Measurements from ENCODE around the gene PFAS.

- no peak for TF ChIP-seq GATA3 (IDR thresholded peaks at IDR 0.05; ENCODE audit: low read depth, low read length)
- no peak for TF ChIP-seq GATA2 (IDR thresholded peaks at IDR 0.05; ENCODE audit: low read depth, low read length)
Observed at GRCh38 chr17:8288336-8289102, 39.4 kb downstream of the PFAS start, which contains the start of gene RANGRF.
